ENCODE measurements around the gene ARHGAP6.

The ARHGAP6 gene

GRCh38 chrX:11380187-11380844 lies 285.4 kb downstream of the ARHGAP6 start:
- Histone ChIP-seq H4K20me1 (ENCODE audit: insufficient read depth, low read length) (no peaks in the 10 kb centered on the region), H3K4me1 (ENCODE audit: low read length) (no peaks in the 10 kb centered on the region), H3K36me3 (replicated peaks; ENCODE audit: insufficient read depth, low read length) (no peaks in the 10 kb centered on the region), H3K79me2 (ENCODE audit: low read length) (peaks cover 91% of the 10 kb centered on the region), H3K9me3 (replicated peaks; ENCODE audit: insufficient read depth, low read length) (no peaks in the 10 kb centered on the region), H3K4me3 (ENCODE audit: low read length) (no peak overlapping the region), H2AFZ (ENCODE audit: low read length) (no peak overlapping the region), H3K9ac (ENCODE audit: low read length) (no peak overlapping the region), H3K27me3 (replicated peaks; ENCODE audit: insufficient read depth, low read length) (no peaks in the 10 kb centered on the region), H3K4me2 (ENCODE audit: low read depth, low read length) (no peak overlapping the region), H3F3A (ENCODE audit: insufficient read depth, low read length) (no peaks in the 10 kb centered on the region), H3K9me2 (replicated peaks; ENCODE audit: insufficient read depth, low read length) (no peaks in the 10 kb centered on the region), H3K27ac (ENCODE audit: low read length) (no peak overlapping the region)
- TF ChIP-seq EZH2phosphoT487 (IDR thresholded peaks at IDR 0.05; ENCODE audit: low read length) (no peak), EZH2 (optimal IDR thresholded peaks at IDR 0.05; ENCODE audit: low read depth, low read length) (no peak), CTCF (IDR thresholded peaks at IDR 0.05; ENCODE audit: low read length) (no peak)
- DNase-seq: no peak

GRCh38 chrX:11376163-11376562 lies 289.6 kb downstream of the ARHGAP6 start:
- Histone ChIP-seq H3K9me2 (replicated peaks; ENCODE audit: insufficient read depth, low read length) (no peaks in the 10 kb centered on the region), H3K9me3 (replicated peaks; ENCODE audit: insufficient read depth, low read length) (no peaks in the 10 kb centered on the region), H3K27me3 (replicated peaks; ENCODE audit: insufficient read depth, low read length) (no peaks in the 10 kb centered on the region), H3K27ac (ENCODE audit: low read length) (no peak overlapping the region), H2AFZ (ENCODE audit: low read length) (no peak overlapping the region), H3K4me1 (ENCODE audit: low read length) (no peaks in the 10 kb centered on the region), H4K20me1 (ENCODE audit: insufficient read depth, low read length) (no peaks in the 10 kb centered on the region), H3K36me3 (replicated peaks; ENCODE audit: insufficient read depth, low read length) (no peaks in the 10 kb centered on the region), H3F3A (ENCODE audit: insufficient read depth, low read length) (no peaks in the 10 kb centered on the region), H3K9ac (ENCODE audit: low read length) (no peak overlapping the region), H3K4me3 (ENCODE audit: low read length) (no peak overlapping the region), H3K4me2 (ENCODE audit: low read depth, low read length) (no peak overlapping the region), H3K79me2 (ENCODE audit: low read length) (peaks cover 79% of the 10 kb centered on the region)
- no peak for DNase-seq
- TF ChIP-seq EZH2 (optimal IDR thresholded peaks at IDR 0.05; ENCODE audit: low read depth, low read length): no peak
- no peak for TF ChIP-seq CTCF (IDR thresholded peaks at IDR 0.05; ENCODE audit: low read length)
- TF ChIP-seq EZH2phosphoT487 (IDR thresholded peaks at IDR 0.05; ENCODE audit: low read length): no peak

- H3K79me2 ChIP-seq (ENCODE audit: low read length): peaks cover 79% of the 10 kb centered on the region
- no peaks in the 10 kb centered on the region for H3K36me3 ChIP-seq (replicated peaks; ENCODE audit: insufficient read depth, low read length)
- H3F3A ChIP-seq (ENCODE audit: insufficient read depth, low read length): no peaks in the 10 kb centered on the region
- H3K4me3 ChIP-seq (ENCODE audit: low read length): no peak overlapping the region
- no peaks in the 10 kb centered on the region for H3K9me2 ChIP-seq (replicated peaks; ENCODE audit: insufficient read depth, low read length)
- TF ChIP-seq CTCF (IDR thresholded peaks at IDR 0.05; ENCODE audit: low read length): no peak
- TF ChIP-seq EZH2phosphoT487 (IDR thresholded peaks at IDR 0.05; ENCODE audit: low read length): no peak
- no peak for TF ChIP-seq EZH2 (optimal IDR thresholded peaks at IDR 0.05; ENCODE audit: low read depth, low read length)
- H3K4me2 ChIP-seq (ENCODE audit: low read depth, low read length): no peak overlapping the region
- no peak overlapping the region for H2AFZ ChIP-seq (ENCODE audit: low read length)
- no peaks in the 10 kb centered on the region for H3K27me3 ChIP-seq (replicated peaks; ENCODE audit: insufficient read depth, low read length)
- no peak overlapping the region for H3K9ac ChIP-seq (ENCODE audit: low read length)
- H3K4me1 ChIP-seq (ENCODE audit: low read length): no peaks in the 10 kb centered on the region
- no peak for DNase-seq
- H4K20me1 ChIP-seq (ENCODE audit: insufficient read depth, low read length): no peaks in the 10 kb centered on the region
- H3K9me3 ChIP-seq (replicated peaks; ENCODE audit: insufficient read depth, low read length): no peaks in the 10 kb centered on the region
- H3K27ac ChIP-seq (ENCODE audit: low read length): no peak overlapping the region
These were observed 290.1 kb downstream of the ARHGAP6 start for GRCh38 chrX:11375614-11376119.
